Renal cortex interstitium (tissue), 11 donors: ENCODE measurements around the gene GMDS. TPM values are rescaled to one million over a fixed set of nuclear protein-coding genes. Genes with fewer than 3 reads are reported as not detected.

Experiments used
- DNase-seq, 11 donors: peaks; one replicate each; pipeline ENCODE4 v3.0.0-alpha.2; 2013; ENCODE audit warnings: low read depth in 9 of 11, low spot score in 4 of 11; ENCODE audit errors: extremely low read depth in 1 of 11
- polyA plus RNA-seq, 3 donors: library from polyadenylated mRNA; unstranded; fragments of 120-200 nt; gene quantifications; one replicate each; pipeline ENCODE4 v1.2.1, GENCODE V29; 2013; ENCODE audit not compliant: insufficient read length in 3 of 3

Gene GMDS
- polyA plus RNA-seq, 3 donors = 62.2 to 72.8 (median 67.5) TPM

DNA sequence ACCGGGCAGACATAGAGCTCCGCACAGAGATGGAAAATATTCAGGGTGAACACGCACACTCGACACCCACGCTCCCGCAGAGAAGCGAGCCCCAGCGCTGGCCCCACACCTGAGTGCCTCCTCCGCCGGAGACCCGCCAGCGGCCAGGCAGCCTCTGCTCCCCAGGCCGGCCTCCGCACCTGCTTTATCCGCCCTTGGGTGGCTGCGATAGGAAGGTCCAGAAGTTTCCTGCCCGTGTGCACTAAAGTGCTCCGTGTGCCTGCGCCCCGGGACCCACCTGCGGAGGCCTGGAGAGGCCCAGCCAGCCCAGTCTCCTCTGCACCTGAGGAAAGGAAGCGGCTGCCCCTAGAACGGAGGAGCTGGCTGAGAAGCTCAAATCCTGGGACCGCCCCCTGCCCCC is 646.5 kb downstream of the GMDS start:
- no peak for DNase-seq

- no peak for DNase-seq
Measured at GRCh38 chr6:1598433-1598832, 647.0 kb downstream of the GMDS start.

GRCh38 chr6:1597924-1598323 is 647.5 kb downstream of the GMDS start:
- no peak for DNase-seq

- DNase-seq = no peak
Measured at GRCh38 chr6:1597121-1597744, 648.2 kb downstream of the GMDS start.

- no peak for DNase-seq
Measured at GRCh38 chr6:1596088-1596852, 649.1 kb downstream of the GMDS start.

DNA sequence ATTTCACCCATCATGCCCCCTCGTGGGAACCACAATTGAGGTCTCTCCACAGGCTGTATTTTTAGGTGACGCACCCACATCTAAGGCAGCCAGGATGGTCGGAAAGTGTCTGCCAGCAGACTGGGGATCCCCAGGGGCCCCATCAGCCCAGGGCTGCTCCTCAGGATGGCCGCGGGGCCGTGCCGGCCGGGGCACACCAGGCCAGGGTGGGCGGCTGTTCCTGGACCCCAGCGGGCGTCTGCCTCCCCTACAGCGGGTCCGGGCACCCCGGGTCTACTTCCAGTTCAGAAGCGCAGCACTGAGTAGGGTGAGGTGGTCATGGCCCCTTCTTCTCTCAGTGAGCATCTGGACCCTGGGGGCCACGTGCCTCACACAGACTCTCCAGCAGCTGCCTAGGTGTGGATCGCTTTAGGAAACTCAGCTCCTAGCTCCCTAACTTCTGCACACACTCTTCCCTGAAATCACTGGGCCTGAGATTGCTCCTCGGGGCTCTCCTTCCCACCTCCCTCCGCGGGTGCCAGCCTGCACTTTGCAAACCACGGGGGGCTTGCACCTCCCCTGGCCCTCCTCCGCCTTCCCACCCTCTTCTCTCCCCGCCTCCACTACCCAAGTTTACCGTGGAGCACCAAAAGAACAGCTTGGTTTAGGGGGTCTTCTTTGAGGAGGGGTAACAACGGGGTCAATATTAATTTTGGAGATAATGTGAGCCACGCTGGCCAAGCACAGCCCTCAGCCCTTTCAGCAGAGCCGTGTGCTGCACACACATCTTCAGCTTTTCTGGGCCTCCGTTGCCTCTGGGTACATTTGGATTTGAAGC is 649.9 kb downstream of the GMDS start:
- DNase-seq = no peak

- no peak for DNase-seq
Measured at GRCh38 chr6:1594445-1595200, 650.8 kb downstream of the GMDS start.

DNA sequence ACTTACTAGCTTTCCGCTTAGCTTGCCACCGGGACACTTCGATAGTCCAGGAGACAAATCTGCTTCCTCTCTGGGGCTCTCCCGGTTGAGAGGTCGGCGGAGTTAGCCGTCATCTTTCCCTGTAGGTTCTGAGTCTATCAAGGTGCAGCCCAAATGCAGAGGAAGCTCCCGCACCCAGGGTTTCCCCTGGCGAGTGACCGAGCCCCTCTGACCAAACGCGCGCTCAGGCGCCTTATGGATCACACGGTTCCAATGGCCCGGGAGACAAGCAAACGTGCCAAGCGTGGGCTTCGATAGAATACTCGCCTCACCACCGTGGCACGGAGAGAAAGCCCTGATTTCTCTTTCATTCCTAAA is 651.5 kb downstream of the GMDS start:
- no peak for DNase-seq

GRCh38 chr6:1593286-1593957 is 652.0 kb downstream of the GMDS start:
- DNase-seq = no peak

- DNase-seq = no peak
Measured at GRCh38 chr6:1592852-1593251, 652.6 kb downstream of the GMDS start.

- DNase-seq = no peak
Measured at GRCh38 chr6:1591926-1592325, 653.5 kb downstream of the GMDS start.

- DNase-seq = no peak
Measured at GRCh38 chr6:1591243-1591642, 654.2 kb downstream of the GMDS start.

GRCh38 chr6:1590580-1590979 is 654.8 kb downstream of the GMDS start:
- no peak for DNase-seq

DNA sequence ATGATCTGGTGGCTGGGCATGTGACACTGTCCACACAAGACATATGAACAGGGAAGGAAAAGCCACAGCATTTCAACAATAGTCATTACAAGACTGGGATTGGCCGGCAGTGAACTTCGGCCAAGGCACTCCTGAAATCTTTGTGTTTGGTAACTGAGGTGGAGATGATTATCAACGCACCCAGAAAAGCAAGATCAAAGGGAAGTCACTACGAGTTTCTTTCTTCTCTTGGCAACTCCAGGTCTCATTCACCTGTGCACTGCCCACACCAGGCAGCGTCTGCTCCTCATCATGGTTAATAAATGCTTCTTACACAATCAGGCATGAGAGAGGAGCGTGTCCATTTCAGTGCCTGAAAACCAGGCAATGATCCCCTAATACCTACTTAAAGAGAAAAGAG is 656.2 kb downstream of the GMDS start:
- DNase-seq = no peak

GRCh38 chr6:1587977-1588376 is 657.4 kb downstream of the GMDS start:
- no peak for DNase-seq

GRCh38 chr6:1587546-1587945 is 657.9 kb downstream of the GMDS start:
- DNase-seq = no peak

- DNase-seq = no peak
Measured at GRCh38 chr6:1586861-1587450, 658.4 kb downstream of the GMDS start.

DNA sequence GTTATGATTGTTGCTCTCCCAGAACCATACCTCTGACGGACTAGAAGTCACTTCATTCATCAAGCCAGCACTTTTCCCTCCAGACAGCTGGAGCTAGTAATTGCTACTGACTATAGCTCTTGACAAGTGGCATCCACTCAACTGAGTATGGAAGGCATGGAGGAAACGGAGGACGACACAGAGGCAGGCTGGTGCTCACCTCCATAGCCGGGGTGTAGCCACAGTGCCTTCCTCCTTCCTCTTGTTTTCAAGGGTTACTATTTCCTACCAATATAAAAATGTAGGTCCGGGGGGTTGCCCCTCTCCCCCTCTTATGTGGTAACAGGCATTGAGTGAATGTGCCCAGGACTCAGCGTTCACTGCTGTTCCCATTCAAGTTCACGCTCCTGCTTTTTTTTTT is 659.1 kb downstream of the GMDS start:
- no peak for DNase-seq

DNA sequence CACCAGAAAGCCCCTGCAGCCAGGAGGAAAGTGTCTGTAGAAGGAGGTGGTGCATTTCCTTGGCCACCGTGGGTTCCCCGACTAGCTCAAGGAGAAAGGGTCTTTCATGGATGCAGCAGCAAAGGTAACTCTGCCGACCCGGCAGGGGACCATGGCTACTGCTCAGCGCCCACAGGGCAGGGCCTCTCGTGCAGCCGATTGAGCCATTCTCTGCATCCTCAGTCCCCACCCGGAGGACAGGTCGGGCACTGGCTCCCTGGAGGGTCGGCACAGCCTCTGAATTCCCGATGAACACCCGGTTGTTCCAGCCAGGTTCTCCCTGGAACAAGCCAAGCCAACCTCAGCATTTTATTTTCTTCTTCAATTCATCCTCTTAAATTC is 659.7 kb downstream of the GMDS start:
- no peak for DNase-seq
